ENCODE data around the gene PBXIP1. TPM values are rescaled to one million over a fixed set of nuclear protein-coding genes. Genes with fewer than 3 reads are reported as not detected.

Gene PBXIP1
- total and polyA plus RNA-seq, 11 donors = 36.9 to 70.4 (median 51.5) TPM

- peaks cover 0 to 36% (median 22%) of the 10 kb centered on the region in 9 donors for H3K36me3 ChIP-seq
- ATAC-seq = no peak
- peaks cover 0 to 34% (median 6%) of the 10 kb centered on the region in 12 donors for H3K4me1 ChIP-seq
- WGBS, 4 donors = 58 to 85% (median 65%) methylated on average over 1 of the region's 1 CpG
- no peaks in the 10 kb centered on the region for H3K27me3 ChIP-seq
- intact Hi-C loops (cut with DNase I) = no loop called here
- TF ChIP-seq, protein P1, sequence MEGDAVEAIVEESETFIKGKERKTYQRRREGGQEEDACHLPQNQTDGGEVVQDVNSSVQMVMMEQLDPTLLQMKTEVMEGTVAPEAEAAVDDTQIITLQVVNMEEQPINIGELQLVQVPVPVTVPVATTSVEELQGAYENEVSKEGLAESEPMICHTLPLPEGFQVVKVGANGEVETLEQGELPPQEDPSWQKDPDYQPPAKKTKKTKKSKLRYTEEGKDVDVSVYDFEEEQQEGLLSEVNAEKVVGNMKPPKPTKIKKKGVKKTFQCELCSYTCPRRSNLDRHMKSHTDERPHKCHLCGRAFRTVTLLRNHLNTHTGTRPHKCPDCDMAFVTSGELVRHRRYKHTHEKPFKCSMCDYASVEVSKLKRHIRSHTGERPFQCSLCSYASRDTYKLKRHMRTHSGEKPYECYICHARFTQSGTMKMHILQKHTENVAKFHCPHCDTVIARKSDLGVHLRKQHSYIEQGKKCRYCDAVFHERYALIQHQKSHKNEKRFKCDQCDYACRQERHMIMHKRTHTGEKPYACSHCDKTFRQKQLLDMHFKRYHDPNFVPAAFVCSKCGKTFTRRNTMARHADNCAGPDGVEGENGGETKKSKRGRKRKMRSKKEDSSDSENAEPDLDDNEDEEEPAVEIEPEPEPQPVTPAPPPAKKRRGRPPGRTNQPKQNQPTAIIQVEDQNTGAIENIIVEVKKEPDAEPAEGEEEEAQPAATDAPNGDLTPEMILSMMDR (IDR thresholded peaks at IDR 0.05) = no peak
- TF ChIP-seq POLR2A (IDR thresholded peaks at IDR 0.05) = no peak
- H3K4me3 ChIP-seq = no peak overlapping the region
- no peaks in the 10 kb centered on the region for H3K9me3 ChIP-seq
- no peak overlapping the region for H3K27ac ChIP-seq
- no peak for DNase-seq
These were observed 38.3 kb upstream of the PBXIP1 start for GRCh38 chr1:154994269-154994587.

GRCh38 chr1:154993572-154994268, 37.8 kb upstream of the PBXIP1 start, which contains the start of gene LENEP:
LENEP (plus strand) TSS chr1:154993586; CDS start chr1:154993608, 22 bp downstream.
- Histone ChIP-seq H3K4me1 (peaks cover 0 to 29% (median under 1%) of the 10 kb centered on the region in 12 donors), H3K4me3 (no peak within 1 kb of the TSS), H3K36me3 (peaks cover 0 to 41% (median 26%) of the 10 kb centered on the region in 9 donors), H3K27me3 (no peaks in the 10 kb centered on the region), H3K9me3 (no peaks in the 10 kb centered on the region), H3K27ac (no peak within 1 kb of the TSS)
- intact Hi-C loops (cut with DNase I) = no loop called here
- ATAC-seq = no peak
- WGBS, 4 donors = 41 to 90% (median 68%) methylated on average over 4 to 8 of the region's 8 CpGs
- peak in 1 of 5 donors; percentile 28 for DNase-seq
- TF ChIP-seq, protein P1 (IDR thresholded peaks at IDR 0.05) = no peak
- TF ChIP-seq POLR2A (IDR thresholded peaks at IDR 0.05) = no peak

DNA sequence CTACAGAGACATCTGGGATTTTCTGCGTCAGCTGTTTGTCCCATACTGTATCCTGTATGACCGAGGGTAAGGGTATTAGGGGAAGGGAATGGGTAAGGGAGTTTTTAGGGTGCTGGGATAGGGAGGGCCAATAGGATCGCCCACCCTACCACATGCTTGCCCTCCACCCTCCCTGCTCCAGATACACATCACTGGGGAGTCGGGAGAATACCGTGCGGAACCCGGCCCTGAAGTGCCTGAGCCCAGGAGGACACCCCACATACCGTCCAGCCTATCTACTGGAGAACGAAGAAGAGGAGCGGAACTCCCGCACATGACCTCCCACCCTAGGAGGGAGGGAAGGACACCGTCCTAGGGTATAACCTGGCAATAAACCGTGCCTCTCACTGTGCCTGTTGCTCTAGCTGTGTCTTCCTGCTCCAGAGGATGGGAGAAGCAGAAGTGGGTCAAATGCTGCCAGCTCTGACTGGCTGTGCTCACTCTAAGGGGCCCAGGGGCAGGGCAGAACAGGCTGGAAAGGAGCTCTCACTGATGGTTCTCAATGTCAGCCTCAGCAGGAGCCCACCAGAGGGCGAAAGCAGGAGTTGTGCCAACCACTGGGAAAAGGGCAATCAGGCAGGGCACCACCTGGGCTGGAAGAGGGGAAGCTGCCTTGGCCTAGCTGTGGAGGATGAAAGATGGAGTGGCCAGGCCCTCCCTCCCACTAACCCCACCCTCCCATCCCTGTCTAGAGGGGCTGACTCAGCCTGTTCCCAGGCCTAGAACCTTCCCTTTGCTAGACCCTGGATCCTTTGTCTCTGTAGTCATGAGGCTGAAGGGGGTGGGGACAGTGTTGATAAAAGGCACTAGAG, 37.0 kb upstream of the PBXIP1 start:
- Histone ChIP-seq H3K27ac (no peak overlapping the region), H3K9me3 (no peaks in the 10 kb centered on the region), H3K4me1 (peaks cover 0 to 22% (median 0%) of the 10 kb centered on the region in 12 donors), H3K27me3 (no peaks in the 10 kb centered on the region), H3K36me3 (peaks cover 0 to 49% (median 34%) of the 10 kb centered on the region in 9 donors), H3K4me3 (no peak overlapping the region)
- WGBS, 4 donors = 87 to 95% (median 89%) methylated on average over 13 to 14 of the region's 14 CpGs
- intact Hi-C loops (cut with DNase I) = no loop called here
- peak in 1 of 5 donors; percentile 20 for DNase-seq
- ATAC-seq = peak in 1 of 4 donors; percentile 9
- TF ChIP-seq POLR2A (IDR thresholded peaks at IDR 0.05) = no peak
- TF ChIP-seq, protein P1 (IDR thresholded peaks at IDR 0.05) = no peak

GRCh38 chr1:154990276-154990675, 34.4 kb upstream of the PBXIP1 start:
- Histone ChIP-seq H3K9me3 (no peaks in the 10 kb centered on the region), H3K36me3 (peaks cover 0 to 62% (median 44%) of the 10 kb centered on the region in 9 donors), H3K4me3 (no peak overlapping the region), H3K27ac (no peak overlapping the region), H3K4me1 (peaks cover 0 to 4% (median 0%) of the 10 kb centered on the region in 12 donors), H3K27me3 (no peaks in the 10 kb centered on the region)
- DNase-seq (peak in 2 of 5 donors; percentile 13 to 63), ATAC-seq (no peak)
- 91 to 94% (median 92%) methylated on average over 8 of the region's 8 CpGs for WGBS, 4 donors
- TF ChIP-seq POLR2A (IDR thresholded peaks at IDR 0.05) = no peak
- TF ChIP-seq, protein P1 (IDR thresholded peaks at IDR 0.05) = no peak
- intact Hi-C loops (cut with DNase I) = no loop called here

Data from heart left ventricle (tissue), 16 donors.